GM21825 (cell line): ENCODE measurements around the gene PATJ.
A peak's percentile ranks its signal among the peaks of the same experiment; 100 is the strongest.
"Not testable (repeated sequence)": the region's sequence is repeated elsewhere in the genome, so short reads cannot be mapped to it uniquely, and the experiment has no call there.

Source experiments
- ATAC-seq: cut with Tn5 transposase; IDR thresholded peaks from one replicate; pipeline ENCODE4 v1.9.1; 2021; ENCODE audit warnings: mild to moderate bottlenecking, moderate library complexity; ENCODE audit not compliant: unreplicated experiment

PATJ gene

DNA sequence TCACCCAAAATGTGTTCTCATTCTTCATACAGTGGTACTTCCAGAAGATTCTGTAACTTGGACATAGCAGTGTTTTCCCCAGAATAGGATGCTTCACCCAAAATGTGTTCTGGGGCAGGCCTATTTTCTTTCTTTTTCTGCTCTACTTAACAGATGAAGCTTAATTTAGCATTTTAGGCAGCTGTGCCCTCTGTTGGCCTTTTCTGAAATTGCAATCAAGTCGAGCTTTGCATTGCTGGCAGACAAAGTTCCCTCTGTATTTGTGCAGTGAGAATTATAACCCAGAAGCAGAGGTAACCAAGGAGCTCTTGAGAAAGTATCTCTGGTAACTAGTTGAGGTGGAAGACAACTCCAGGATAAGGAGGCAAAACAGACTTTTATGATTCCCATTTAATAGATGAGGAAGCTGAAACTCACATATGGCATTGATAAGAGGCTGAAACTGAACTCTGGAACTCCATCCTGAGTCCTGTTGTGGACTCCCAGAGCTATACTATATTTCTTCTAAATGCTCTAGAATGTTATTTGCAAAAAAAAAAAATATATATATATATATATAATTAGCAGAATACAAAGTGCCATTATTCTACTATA lies 402.1 kb downstream of the PATJ start:
- ATAC-seq, result peak; percentile 60

DNA sequence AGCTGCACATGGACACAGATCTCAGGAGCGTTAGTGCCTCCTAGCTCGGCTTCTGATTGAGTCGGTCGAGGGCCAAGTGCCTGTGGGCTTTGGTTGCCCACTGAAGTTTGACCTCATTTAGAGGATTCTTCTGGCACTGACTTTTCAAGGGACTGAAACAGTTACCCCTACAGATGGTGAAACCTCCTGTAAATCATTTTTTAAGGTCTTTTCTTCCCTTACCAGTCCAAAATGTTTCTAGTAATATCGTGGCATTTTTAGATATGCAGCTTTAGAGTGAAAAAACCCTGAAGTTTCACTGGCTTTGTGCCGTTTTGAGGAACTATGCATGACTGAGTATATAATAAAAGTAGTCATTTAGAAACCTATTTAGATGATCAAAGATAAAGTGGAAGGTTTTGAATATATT lies 417.7 kb downstream of the PATJ start:
- peak; percentile 79 for ATAC-seq

GRCh38 chr1:62161711-62162110 lies 419.4 kb downstream of the PATJ start:
- no peak for ATAC-seq

GRCh38 chr1:62170380-62170779 lies 428.1 kb downstream of the PATJ start:
- ATAC-seq, result not testable (repeated sequence)

DNA sequence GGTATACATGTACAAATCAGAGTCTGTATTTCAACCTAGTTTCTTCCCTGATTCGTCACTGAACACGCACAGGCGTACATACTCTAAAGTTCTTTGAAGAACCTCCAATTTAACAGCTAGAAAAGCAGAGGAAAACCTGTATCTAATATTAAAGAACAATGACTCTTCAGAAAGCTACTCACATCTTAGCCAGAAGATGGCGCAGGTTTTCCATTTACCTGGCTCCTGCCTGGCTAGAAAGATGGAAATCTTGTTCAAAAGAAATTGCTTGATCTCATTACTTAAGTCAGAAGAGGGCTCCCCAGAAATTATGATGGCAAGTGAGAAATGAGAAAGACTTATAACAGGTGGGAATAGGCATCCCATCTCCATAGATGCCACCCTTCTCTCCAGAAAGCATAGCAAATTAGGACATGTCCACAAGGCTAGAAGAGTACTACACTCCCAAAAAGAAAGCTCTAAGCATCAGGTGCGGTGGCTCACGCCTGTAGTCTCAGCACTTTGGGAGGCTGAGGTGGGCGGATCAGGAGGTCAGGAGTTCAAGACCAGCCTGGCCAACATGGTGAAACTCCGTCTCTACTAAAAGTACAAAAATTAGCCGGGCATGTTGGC lies 433.4 kb downstream of the PATJ start:
- no peak for ATAC-seq

- no peak for ATAC-seq
Measured at GRCh38 chr1:62176597-62177312, 434.5 kb downstream of the PATJ start.

DNA sequence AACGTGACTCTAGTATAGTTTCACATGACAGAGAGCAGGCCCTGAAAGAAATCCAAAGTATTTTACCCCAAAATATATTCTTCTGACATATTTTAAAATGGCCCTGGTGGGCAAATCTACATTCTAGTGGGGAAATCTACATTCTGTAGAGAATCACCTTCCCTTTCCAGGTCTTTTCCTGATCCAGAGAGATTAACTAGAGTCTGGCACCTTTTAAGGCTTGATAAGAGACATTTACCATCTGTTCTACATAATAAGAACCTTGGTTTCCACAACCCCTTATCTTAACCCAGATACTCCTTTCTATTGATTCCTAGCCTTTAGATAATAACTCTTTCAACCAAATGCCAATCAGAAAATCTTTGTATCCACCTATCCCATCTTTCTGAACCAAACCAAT lies 435.3 kb downstream of the PATJ start:
- no peak for ATAC-seq

- no peak for ATAC-seq
Measured at GRCh38 chr1:62178372-62178771, 436.1 kb downstream of the PATJ start.

DNA sequence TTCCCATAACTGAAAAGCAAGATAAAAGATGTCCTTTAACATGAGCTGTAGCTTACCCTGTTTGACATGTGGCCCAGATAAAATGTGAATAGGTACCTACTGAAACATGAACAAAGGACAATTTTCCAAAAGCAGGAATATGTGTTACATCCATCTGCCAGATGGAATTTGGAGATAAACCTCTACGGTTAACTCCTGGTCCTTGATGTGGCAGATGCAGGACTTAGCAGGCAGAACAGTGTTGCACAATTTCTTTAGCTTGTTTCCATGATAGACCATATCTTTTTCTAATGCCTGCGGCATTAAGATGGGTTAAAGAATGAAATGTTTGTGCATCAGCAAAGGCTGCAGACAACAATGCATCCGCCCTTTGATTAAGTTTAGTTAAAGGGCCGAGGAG lies 437.8 kb downstream of the PATJ start:
- not testable (repeated sequence) for ATAC-seq

GRCh38 chr1:62180639-62181038 lies 438.4 kb downstream of the PATJ start:
- no peak for ATAC-seq

DNA sequence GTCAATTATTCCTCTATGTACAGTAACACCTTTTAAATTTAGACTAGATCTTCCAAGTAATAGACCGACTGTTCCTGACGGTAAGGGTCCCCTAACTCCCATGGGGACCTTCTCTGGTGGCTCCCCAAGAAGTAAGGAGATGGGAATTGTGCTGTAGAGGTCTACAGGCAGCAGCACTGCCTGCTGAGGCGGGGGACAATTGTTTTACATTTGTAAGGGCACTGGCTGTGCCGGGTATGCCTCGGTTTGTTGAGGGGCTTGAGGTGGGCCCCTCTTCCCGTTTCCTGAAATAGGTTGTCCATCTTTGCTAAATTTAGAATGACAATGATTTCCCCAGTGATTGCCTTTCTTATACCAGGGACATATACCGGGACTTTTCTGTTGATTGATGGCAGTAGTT lies 439.3 kb downstream of the PATJ start:
- no peak for ATAC-seq

DNA sequence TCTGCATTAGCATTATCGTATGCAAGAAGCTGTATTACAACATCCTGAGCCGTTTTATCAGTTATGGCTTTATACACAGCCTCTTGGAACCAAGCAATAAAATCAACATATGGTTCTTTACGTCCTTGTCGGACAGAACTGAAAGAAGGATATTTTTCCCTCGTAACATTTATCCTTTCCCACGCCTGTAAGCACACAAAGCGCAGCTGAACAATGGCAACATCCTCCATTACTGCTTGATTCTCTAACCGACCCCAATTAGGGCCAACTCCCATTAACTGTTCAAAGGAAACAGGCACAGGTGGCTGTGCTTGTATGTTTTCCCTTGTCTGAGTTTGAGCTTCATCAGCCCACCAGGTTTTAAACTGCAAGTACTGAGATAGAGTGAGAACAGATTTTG lies 439.9 kb downstream of the PATJ start:
- not testable (repeated sequence) for ATAC-seq

- ATAC-seq, result not testable (repeated sequence)
Measured at GRCh38 chr1:62183164-62184020, 441.1 kb downstream of the PATJ start.

- no peak for ATAC-seq
Measured at GRCh38 chr1:62184336-62184735, 442.1 kb downstream of the PATJ start.

DNA sequence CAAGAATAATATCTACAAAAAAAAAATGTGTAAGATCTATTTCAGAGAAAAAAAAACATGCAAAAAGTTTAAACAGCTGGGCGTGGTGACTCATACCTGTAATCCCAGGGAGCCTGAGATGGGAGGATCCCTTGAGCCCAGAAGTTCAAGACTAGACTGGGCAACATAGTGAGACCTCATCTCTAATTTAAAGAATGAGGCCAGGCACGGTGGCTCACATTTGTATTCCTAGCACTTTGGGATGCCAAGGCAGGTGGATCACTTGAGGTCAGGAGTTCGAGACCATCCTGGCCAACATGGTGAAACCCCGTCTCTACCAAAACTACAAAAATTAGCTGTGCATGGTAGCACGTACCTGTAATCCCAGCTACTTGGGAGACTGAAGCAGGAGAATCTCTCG lies 443.0 kb downstream of the PATJ start:
- not testable (repeated sequence) for ATAC-seq

- no peak for ATAC-seq
Measured at GRCh38 chr1:62185677-62186076, 443.4 kb downstream of the PATJ start.

GRCh38 chr1:62187548-62187947 lies 445.3 kb downstream of the PATJ start:
- ATAC-seq, result no peak

DNA sequence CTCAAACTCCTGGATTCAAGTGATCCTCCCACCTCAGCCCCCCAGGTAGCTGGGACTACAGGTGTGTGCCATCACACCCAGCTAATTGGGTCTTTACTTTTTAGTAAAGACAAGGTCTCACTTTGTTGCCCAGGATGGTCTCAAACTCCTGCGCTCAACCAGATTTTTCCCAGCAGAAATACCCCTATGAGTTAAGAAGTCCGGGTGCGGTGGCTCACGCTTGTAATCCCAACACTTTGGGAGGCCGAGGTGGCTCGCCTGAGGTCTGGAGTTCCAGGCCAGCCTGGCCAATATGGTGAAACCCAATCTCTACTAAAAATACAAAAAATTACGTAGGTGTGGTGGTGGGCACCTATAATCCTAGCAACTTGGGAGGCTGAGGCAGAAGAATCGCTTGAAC lies 445.8 kb downstream of the PATJ start:
- ATAC-seq, result no peak

DNA sequence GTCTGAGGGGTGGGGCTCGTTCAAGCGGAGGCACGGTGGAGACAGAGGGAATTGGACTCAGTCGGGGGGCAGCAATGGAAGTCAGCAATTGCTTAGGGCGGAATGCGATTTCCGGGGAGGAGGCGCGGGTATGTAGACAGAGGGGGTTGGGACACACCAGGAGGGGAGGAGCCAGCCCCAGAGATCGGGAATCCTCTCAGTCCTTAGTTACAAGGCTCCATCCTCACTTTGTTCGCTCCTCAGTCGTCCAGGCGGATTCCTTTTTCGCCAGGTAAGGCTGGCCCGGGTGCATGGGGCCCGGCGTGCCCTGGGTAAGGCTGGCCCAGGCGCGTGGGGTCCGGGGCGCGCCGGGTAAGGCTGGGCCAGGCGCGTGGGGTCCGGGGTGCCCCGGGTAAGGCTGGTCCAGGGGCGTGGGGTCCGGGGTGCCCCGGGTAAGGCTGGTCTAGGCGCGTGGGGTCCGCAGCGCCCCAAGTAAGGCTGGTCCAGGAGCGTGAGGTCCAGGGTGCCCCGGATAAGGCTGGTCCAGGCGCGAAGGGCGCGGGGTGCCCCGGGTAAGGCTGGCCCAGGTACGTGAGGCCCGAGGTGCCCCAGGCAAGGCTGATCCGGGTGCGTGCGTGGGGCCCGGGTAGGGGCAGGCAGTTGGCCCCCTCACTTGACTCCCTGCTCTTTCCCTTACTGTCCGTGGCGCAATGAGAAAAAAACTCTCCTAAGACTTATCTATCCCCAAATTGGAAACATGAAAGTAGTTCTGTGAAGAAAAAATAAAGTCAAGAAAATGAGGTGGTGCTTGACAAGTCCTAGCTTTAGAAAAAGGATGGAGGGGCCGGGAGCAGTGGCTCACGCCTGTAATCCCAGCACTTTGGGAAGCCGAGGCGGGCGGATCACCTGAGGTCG lies 452.6 kb downstream of the PATJ start, which contains the start of gene L1TD1:
Gene L1TD1, plus strand, starts transcription at position 199 of the 894 bp plus-strand sequence. CDS start 11,780 bp downstream, outside the sequence.
- no peak for ATAC-seq

DNA sequence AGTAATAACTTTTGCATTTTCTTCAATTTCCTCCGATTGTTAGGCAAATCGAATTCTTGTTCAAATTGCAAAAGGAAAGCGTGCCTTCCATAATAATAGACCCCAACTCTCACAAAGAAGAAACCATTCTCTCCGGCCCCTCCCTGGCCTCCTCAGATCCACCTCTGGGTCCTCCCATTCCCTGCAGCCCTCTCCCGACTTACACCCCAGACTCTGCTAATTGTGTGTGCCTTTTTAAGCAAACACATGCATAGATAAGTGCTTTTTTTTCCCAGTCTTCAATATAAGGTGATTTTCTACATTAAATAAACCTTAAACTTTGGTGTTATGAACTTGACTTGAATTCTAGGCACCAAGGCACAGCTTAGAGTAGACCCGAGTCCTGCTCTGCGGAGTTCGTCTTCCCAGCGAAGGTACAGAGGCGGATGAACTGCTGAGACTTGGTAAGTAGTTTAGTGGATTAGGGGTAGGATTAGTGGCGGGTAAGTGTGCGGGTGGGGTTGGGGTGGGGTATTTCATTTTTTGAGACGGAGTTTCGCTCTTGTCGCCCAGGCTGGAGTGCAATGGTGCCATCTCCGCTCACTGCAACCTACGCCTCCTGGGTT lies 453.9 kb downstream of the PATJ start:
- ATAC-seq, result no peak
